PC-9 (cell line): ENCODE results near the gene ANKRA2.

Experiments
- EZH2 ChIP-seq: fragments of 200-600 bp; sonication (generic); IDR thresholded peaks from 2 replicates; pipeline ENCODE4 v1.8.0; 2017; ENCODE audit warnings: antibody characterized with exemption, low read depth
- TF ChIP-seq, protein P1 (sequence below): fragments of 200-600 bp; sonication (generic); conservative IDR thresholded peaks from 2 replicates; pipeline ENCODE4 v1.6.1; 2017; ENCODE audit warnings: mixed run types, antibody characterized with exemption, mild to moderate bottlenecking, moderate library complexity

DNA sequence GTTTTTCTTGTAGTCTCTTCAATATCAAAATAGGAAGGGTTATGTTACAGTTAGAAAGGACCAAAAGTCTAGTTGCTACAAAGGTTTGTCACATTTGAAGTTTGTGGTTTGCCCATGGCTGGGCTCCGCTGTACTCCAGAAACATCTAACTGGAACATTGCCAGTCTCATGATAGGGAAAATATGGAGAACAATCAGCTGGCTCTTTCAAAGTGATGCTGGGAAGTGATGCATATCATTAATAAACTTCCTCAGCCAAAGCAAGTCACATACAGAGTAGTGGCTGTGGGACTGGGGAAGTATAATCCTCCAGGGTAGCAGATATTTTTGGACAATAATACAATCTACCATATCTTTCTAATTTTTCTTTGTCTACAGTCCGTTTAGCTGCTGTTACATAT, 58.4 kb downstream of the ANKRA2 start:
- TF ChIP-seq, protein P1, sequence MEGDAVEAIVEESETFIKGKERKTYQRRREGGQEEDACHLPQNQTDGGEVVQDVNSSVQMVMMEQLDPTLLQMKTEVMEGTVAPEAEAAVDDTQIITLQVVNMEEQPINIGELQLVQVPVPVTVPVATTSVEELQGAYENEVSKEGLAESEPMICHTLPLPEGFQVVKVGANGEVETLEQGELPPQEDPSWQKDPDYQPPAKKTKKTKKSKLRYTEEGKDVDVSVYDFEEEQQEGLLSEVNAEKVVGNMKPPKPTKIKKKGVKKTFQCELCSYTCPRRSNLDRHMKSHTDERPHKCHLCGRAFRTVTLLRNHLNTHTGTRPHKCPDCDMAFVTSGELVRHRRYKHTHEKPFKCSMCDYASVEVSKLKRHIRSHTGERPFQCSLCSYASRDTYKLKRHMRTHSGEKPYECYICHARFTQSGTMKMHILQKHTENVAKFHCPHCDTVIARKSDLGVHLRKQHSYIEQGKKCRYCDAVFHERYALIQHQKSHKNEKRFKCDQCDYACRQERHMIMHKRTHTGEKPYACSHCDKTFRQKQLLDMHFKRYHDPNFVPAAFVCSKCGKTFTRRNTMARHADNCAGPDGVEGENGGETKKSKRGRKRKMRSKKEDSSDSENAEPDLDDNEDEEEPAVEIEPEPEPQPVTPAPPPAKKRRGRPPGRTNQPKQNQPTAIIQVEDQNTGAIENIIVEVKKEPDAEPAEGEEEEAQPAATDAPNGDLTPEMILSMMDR = no peak
- no peak for TF ChIP-seq EZH2
